Measurements from ENCODE around the gene USF2.
"Not testable (repeated sequence)": the region's sequence is repeated elsewhere in the genome, so short reads cannot be mapped to it uniquely, and the experiment has no call there.

Gene USF2

DNA sequence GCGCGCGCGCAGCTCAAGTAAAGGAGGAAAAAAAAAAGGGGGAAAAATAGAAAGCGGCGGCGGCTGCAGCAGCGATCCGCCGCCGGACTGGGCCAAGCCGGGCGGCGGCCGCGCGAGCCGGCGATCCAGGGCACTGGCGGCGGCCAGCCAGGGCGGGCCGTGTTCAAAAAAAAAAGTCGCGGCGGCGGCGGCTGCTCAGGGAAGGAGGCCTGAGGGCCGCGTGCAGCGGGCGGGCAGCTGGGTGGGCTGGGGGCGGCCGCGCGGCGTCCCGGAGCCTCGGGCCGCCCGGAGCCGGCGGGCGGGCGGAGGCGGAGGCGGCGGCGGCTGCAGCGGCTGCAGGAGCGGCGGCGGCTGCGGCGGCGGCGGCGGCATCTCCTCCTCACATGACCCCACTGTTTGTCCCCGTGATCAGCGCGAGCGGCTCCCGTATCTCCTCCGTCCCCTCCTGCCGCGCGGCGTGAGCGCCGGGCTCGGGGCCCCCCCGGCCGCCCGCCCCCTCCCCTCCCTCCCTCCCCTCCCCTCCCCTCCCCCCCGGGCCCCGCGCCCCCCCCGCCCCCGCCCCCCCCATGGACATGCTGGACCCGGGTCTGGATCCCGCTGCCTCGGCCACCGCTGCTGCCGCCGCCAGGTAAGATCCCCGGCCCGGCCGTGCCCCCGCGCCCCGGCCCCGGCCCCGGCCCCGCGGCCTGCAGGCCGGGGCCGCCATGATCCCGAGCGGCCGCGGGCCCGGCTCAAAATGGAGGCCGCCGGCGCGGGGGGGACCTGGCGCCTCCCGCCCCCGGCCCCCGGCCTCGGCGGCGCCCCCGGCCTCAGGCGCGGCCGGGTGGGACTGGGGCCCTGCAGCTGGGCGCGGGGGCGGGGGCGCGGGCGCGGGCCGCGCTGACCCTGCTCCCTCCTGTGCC, at the start of gene USF2:
USF2 (plus strand) TSS at position 427 of the 902 bp plus-strand sequence; CDS start at position 567, 140 bp downstream.
- peak; percentile 61 to 84 for DNase-seq (ENCODE audit: low spot score in 2 of 2)
- H3K36me3 ChIP-seq (replicated peaks), result peaks cover 67% of the 10 kb centered on the region

DNA sequence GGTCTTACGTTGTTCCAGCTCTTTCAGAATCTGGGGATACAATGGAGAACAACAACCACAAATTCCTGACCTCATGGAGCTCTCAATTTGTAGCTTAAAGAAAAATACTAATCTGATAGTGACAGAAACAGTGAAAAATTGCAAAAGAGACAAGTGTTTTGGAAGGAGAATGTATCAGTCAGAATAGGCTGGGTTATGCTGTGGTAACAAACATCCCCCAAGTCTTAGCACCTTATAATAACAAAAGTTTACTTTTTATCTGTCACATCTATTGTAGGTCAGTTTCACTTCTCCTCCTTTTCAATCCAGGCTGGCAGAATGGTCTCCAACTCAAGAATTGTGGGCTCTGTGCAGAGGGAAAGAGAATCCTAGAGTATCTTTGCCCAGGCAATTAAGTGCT, 49.8 kb upstream of the USF2 start:
- no peak for DNase-seq (ENCODE audit: low spot score in 2 of 2)
- no peaks in the 10 kb centered on the region for H3K27me3 ChIP-seq (ENCODE audit: low read depth)
- H3K4me1 ChIP-seq, result peaks cover 12% of the 10 kb centered on the region
- in situ Hi-C loops (cut with MboI; ENCODE audit: low sequenced_read_pairs), result no loop called here
- peaks cover 3% of the 10 kb centered on the region; the same call in 1 of the 2 replicates for H3K9me3 ChIP-seq
- H3K4me3 ChIP-seq, result no peak overlapping the region
- no peaks in the 10 kb centered on the region for H3K36me3 ChIP-seq (replicated peaks)

More for the DNA sequence above, at the start of gene USF2:
- Histone ChIP-seq H3K9me3 (no peaks in the 10 kb centered on the region), H3K27me3 (ENCODE audit: low read depth) (no peaks in the 10 kb centered on the region), H3K4me1 (peaks cover 4% of the 10 kb centered on the region), H3K4me3 (peak within 1 kb of the TSS; percentile 69)
- in situ Hi-C loops (cut with MboI; ENCODE audit: low sequenced_read_pairs), result no loop called here

- peaks cover 2% of the 10 kb centered on the region; the same call in 1 of the 2 replicates for H3K4me1 ChIP-seq
- peaks cover 3% of the 10 kb centered on the region; the same call in 1 of the 2 replicates for H3K9me3 ChIP-seq
- H3K36me3 ChIP-seq (replicated peaks), result no peaks in the 10 kb centered on the region
- no peak overlapping the region for H3K4me3 ChIP-seq
- in situ Hi-C loops (cut with MboI; ENCODE audit: low sequenced_read_pairs), result no loop called here
- H3K27me3 ChIP-seq (ENCODE audit: low read depth), result no peaks in the 10 kb centered on the region
- DNase-seq (ENCODE audit: low spot score in 2 of 2), result no peak
These were observed 48.3 kb upstream of the USF2 start for GRCh38 chr19:35220315-35220921.

GRCh38 chr19:35220973-35221590, 47.7 kb upstream of the USF2 start:
- H3K36me3 ChIP-seq (replicated peaks); in situ Hi-C loops (cut with MboI; ENCODE audit: low sequenced_read_pairs): not testable (repeated sequence)

GRCh38 chr19:35222373-35223015, 46.3 kb upstream of the USF2 start:
- no peaks in the 10 kb centered on the region for H3K9me3 ChIP-seq
- no peaks in the 10 kb centered on the region for H3K36me3 ChIP-seq (replicated peaks)
- DNase-seq (ENCODE audit: low spot score in 2 of 2), result no peak
- no peak overlapping the region for H3K4me3 ChIP-seq
- no peaks in the 10 kb centered on the region for H3K27me3 ChIP-seq (ENCODE audit: low read depth)
- in situ Hi-C loops (cut with MboI; ENCODE audit: low sequenced_read_pairs), result no loop called here
- no peaks in the 10 kb centered on the region for H3K4me1 ChIP-seq

More at GRCh38 chr19:35220973-35221590, 47.7 kb upstream of the USF2 start:
- not testable (repeated sequence) for DNase-seq (ENCODE audit: low spot score in 2 of 2); H3K4me3 ChIP-seq; H3K9me3 ChIP-seq; H3K27me3 ChIP-seq (ENCODE audit: low read depth); H3K4me1 ChIP-seq

DNA sequence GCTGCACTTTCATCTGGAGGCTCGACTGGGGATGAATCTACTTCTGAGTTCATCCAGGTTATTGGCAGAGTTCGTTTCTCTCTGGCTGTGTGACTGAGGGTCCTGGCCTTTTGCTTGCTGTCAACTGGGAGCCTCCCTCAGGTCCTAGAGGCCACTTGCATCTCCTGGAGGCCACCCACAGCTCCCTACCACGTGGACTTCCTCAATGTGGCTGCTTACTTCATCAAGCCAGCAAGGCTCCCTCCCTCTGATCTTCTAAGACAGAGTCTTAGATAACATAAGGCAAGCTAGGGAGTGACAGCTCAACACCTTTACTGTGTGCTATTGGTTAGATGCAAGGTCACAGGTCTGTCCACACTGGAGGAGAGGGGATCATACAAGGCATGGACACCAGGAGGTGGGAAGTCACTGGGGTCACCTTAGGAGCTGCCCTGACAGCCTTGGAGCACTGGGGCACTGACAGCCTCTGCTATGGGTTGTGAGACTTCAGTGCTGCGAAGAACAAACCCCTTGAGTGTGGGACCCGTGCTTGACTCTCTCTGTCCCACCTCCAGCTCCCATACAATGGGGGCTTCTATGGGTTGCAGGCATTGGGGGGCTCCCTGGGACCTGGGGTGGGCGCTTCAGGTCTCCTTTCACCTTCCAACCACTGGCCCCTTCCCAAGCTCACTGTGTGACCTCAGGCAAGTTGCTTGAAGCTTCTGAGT, 45.5 kb upstream of the USF2 start:
- H3K4me1 ChIP-seq, result no peaks in the 10 kb centered on the region
- no peak for DNase-seq (ENCODE audit: low spot score in 2 of 2)
- no peaks in the 10 kb centered on the region for H3K36me3 ChIP-seq (replicated peaks)
- in situ Hi-C loops (cut with MboI; ENCODE audit: low sequenced_read_pairs), result no loop called here
- H3K9me3 ChIP-seq, result no peaks in the 10 kb centered on the region
- no peaks in the 10 kb centered on the region for H3K27me3 ChIP-seq (ENCODE audit: low read depth)
- H3K4me3 ChIP-seq, result no peak overlapping the region

DNA sequence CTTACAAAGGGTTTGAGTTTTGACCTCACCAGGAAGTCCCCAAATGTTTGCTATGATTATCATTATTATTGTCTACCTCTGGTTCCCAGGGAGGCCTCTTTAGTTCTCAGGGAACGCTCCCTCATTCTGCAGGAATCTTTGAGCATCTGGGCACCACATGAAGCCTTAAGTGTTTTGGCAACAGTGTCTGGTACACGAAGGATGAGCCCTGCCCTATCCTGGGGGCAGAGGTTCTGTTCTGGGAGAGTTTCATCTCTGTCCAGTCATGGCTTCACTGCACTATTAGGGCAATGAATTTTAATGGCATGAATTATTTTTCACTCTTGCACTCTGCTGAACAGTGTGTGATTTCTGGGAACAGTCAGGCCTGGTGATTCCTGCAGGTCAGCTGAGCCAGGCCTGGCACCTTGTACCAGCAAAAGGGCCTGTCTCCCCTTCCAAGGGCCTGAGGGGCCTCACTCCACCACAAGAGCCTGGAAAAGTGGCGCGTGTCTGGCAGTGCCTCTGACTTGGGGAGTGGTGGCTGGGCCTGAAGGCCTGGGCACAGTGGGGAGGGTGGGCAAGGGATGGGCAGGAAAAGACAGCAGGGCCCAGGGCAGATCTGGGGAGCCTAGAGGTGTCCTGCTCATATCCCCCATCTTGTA, 44.8 kb upstream of the USF2 start:
- H3K4me1 ChIP-seq, result no peaks in the 10 kb centered on the region
- H3K9me3 ChIP-seq, result no peaks in the 10 kb centered on the region
- H3K27me3 ChIP-seq (ENCODE audit: low read depth), result no peaks in the 10 kb centered on the region
- H3K36me3 ChIP-seq (replicated peaks), result no peaks in the 10 kb centered on the region
- H3K4me3 ChIP-seq, result no peak overlapping the region
- in situ Hi-C loops (cut with MboI; ENCODE audit: low sequenced_read_pairs), result no loop called here
- no peak for DNase-seq (ENCODE audit: low spot score in 2 of 2)

DNA sequence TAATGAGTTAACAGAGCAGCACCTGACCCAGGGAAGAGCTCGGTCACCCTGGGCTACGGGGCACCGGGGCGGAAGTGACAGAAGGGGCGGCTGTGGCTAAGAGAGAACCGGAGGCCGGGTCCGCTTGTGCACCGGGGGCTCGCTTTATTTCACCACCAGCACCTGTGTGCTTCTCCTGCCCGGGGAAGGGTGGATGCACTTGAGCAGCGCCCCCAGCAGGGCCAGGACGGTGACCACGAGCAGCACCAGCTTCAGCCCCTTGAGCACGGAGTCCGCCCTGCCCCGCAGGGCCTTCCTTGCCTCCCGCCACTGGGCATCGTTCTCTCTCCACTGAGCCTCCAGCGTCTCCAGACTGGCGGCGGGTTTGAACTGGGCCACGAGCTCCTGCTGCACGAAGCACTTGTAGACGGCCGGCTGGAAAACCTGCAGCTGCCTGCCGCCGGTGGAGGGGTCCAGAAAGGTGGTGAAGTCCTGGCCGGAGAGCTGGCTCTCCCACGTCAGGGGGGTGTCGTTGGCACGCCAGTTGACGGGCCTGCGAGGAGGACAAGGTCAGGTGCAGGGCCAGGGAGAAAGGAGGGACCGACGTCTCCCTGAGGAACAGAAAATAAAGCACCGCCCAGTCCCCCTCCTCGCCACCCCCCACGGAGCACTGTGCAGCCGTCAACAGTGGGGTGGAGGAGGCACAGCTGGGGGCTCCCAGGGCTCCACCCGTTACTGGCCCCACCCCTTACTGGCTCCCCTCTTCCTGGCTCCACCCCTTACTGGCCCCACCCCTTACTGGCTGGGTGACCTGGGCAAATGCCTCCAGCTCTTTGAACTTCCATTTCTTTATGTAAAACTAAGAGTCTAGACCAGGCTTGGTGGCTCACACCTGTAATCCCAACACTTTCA, 43.8 kb upstream of the USF2 start:
- DNase-seq (ENCODE audit: low spot score in 2 of 2), result no peak
- in situ Hi-C loops (cut with MboI; ENCODE audit: low sequenced_read_pairs), result no loop called here

GRCh38 chr19:35225951-35226350, 42.8 kb upstream of the USF2 start:
- H3K4me3 ChIP-seq, result no peak overlapping the region
- no peaks in the 10 kb centered on the region for H3K9me3 ChIP-seq
- no peak for DNase-seq (ENCODE audit: low spot score in 2 of 2)
- peaks cover 7% of the 10 kb centered on the region for H3K4me1 ChIP-seq
- no peaks in the 10 kb centered on the region for H3K36me3 ChIP-seq (replicated peaks)
- H3K27me3 ChIP-seq (ENCODE audit: low read depth), result no peaks in the 10 kb centered on the region
- in situ Hi-C loops (cut with MboI; ENCODE audit: low sequenced_read_pairs), result no loop called here

More for the DNA sequence above, 43.8 kb upstream of the USF2 start:
- Histone ChIP-seq H3K9me3 (no peaks in the 10 kb centered on the region), H3K4me1 (peaks cover 4% of the 10 kb centered on the region; the same call in 1 of the 2 replicates), H3K4me3 (no peak overlapping the region), H3K27me3 (ENCODE audit: low read depth) (no peaks in the 10 kb centered on the region), H3K36me3 (replicated peaks) (no peaks in the 10 kb centered on the region)

DNA sequence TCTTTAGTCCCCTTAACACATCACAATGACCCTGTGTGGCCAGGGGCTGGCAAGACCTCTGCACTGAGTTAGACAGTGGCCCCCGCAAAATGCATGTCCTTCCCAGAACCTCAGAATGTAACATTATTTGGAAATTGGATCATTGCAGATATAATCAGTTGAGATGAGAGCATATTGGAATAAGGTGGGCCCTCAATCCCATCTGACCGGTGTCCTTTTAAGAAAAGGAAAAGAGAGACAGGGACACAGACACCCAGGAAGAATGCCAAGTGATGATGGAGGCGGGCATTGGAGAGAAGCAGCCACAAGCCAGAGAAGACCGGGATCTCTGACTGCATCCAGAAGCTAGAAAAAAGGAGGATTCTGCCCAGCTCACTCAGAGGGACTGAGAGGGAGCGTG, 42.0 kb upstream of the USF2 start:
- Histone ChIP-seq H3K36me3 (replicated peaks) (no peaks in the 10 kb centered on the region), H3K4me1 (peaks cover 7% of the 10 kb centered on the region), H3K4me3 (no peak overlapping the region), H3K27me3 (ENCODE audit: low read depth) (no peaks in the 10 kb centered on the region), H3K9me3 (no peaks in the 10 kb centered on the region)
- in situ Hi-C loops (cut with MboI; ENCODE audit: low sequenced_read_pairs), result no loop called here
- no peak for DNase-seq (ENCODE audit: low spot score in 2 of 2)

GRCh38 chr19:35228177-35228930, 40.4 kb upstream of the USF2 start, which contains the start of gene FAM187B:
FAM187B (minus strand) TSS chr19:35228739; CDS start chr19:35228680, 59 bp downstream.
- no peak for DNase-seq (ENCODE audit: low spot score in 2 of 2)
- H3K4me1 ChIP-seq, result peaks cover 7% of the 10 kb centered on the region

More at GRCh38 chr19:35228177-35228930, 40.4 kb upstream of the USF2 start, which contains the start of gene FAM187B:
- Histone ChIP-seq H3K9me3 (no peaks in the 10 kb centered on the region), H3K4me3 (no peak within 1 kb of the TSS), H3K36me3 (replicated peaks) (no peaks in the 10 kb centered on the region), H3K27me3 (ENCODE audit: low read depth) (no peaks in the 10 kb centered on the region)
- in situ Hi-C loops (cut with MboI; ENCODE audit: low sequenced_read_pairs), result no loop called here
